ENCODE data around the gene PTPN12.
"Not testable (repeated sequence)": the region's sequence is repeated elsewhere in the genome, so short reads cannot be mapped to it uniquely, and the experiment has no call there.

Gene PTPN12

DNA sequence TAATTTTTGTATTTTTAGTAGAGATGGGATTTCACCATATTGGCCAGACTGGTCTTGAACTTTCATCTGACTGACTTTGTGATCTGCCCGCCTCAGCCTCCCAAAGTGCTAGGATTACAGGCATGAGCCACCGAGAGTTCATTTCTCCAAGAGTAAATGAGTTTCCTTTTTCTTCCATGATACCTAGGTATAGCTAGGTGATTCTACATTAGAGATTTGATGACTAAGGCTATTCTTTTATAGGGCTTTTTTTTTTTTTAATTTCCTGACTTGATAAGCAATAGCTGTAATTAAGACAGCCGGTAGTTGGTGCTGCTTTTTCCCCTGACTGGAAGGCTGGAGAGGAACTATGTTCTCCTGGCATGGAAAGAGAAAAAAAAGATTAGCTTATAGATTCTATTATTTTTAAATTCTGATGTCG, 3.3 kb downstream of the PTPN12 start:
- TF ChIP-seq, protein P1, sequence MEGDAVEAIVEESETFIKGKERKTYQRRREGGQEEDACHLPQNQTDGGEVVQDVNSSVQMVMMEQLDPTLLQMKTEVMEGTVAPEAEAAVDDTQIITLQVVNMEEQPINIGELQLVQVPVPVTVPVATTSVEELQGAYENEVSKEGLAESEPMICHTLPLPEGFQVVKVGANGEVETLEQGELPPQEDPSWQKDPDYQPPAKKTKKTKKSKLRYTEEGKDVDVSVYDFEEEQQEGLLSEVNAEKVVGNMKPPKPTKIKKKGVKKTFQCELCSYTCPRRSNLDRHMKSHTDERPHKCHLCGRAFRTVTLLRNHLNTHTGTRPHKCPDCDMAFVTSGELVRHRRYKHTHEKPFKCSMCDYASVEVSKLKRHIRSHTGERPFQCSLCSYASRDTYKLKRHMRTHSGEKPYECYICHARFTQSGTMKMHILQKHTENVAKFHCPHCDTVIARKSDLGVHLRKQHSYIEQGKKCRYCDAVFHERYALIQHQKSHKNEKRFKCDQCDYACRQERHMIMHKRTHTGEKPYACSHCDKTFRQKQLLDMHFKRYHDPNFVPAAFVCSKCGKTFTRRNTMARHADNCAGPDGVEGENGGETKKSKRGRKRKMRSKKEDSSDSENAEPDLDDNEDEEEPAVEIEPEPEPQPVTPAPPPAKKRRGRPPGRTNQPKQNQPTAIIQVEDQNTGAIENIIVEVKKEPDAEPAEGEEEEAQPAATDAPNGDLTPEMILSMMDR (IDR thresholded peaks at IDR 0.05; ENCODE audit: borderline replicate concordance, insufficient read depth, low read depth, low read length): no peak
- H3K4me3 ChIP-seq (ENCODE audit: low read depth, low read length): no peak overlapping the region

DNA sequence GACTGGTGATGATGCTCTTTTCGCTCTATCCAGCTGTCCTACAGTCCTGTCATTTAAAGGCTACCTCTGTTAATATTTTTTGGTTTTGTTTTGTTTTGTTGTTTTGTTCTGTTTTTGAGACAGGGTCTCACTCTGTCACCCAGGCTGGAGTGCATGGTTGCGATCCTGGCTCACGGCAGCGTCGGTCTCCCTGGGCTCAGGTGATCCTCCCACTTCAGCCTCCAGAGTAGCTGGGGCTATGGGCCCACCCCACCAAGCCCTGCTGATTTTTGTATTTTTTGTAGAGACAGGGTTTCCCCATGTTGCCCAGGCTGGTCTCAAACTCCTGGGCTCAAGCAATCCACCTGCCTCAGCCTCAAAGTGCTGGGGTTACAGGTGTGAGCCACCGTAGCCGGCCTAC, 3.9 kb downstream of the PTPN12 start:
- not testable (repeated sequence) for H3K4me3 ChIP-seq (ENCODE audit: low read depth, low read length)

DNA sequence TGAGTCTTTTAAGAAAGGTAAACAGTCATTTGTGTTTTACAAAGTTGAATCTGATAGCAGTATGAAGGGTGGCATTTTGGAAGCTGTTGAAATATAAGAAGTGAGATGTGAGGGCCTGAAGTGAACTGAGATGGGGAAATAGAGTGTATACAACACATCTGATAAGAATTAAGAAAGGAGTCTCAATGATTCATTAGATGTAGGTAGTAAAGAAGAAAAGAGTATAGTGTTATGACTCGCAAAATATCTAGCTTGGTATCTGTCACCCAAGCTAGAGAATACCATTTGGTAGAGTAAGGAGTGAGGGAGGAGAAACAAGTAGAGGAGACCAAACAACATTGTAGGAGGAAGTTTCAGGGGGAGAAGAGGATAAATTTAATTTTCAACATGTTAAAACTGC, 5.3 kb downstream of the PTPN12 start:
- TF ChIP-seq, protein P1 (IDR thresholded peaks at IDR 0.05; ENCODE audit: borderline replicate concordance, insufficient read depth, low read depth, low read length): no peak
- no peak overlapping the region for H3K4me3 ChIP-seq (ENCODE audit: low read depth, low read length)

DNA sequence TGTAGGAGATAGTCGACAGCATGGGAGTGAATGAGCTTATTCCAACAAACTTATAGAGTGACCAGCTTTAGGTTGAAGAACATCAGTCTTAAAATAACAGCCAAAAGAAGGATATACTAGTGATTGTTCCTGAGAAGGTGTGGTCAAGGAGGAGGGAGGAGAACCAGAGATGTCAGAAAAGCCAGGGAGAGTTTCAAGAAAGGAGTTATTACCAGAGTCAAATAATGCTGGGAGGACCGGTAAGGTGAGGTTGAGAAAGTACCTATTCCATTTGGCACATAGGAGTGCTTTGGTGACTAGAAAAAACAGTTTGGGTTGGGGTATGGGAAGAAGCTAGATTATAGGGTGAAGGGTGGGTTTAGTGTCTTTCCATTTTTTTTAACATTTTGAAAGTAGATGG, 5.8 kb downstream of the PTPN12 start:
- TF ChIP-seq, protein P1 (IDR thresholded peaks at IDR 0.05; ENCODE audit: borderline replicate concordance, insufficient read depth, low read depth, low read length): no peak
- no peak overlapping the region for H3K4me3 ChIP-seq (ENCODE audit: low read depth, low read length)

DNA sequence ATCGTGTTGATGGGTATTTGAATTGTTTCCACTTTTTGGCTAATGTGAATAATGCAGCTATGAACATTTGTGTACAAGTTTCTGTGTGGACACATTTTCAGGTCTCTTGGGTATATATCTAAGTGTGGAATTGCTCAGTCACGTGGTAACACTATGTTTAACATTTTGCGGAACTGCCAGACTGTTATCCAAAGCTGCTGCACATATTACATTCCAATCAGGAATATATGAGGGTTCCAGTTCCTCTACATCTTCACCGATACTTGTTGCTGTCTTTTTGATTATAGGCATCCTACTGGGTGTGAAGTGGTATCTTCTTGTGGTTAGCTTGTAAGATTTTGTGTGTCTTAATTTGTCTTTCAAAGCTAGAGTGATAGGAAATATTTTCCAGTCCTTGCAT, 6.8 kb downstream of the PTPN12 start:
- no peak overlapping the region for H3K4me3 ChIP-seq (ENCODE audit: low read depth, low read length)
- TF ChIP-seq, protein P1 (IDR thresholded peaks at IDR 0.05; ENCODE audit: borderline replicate concordance, insufficient read depth, low read depth, low read length): no peak

DNA sequence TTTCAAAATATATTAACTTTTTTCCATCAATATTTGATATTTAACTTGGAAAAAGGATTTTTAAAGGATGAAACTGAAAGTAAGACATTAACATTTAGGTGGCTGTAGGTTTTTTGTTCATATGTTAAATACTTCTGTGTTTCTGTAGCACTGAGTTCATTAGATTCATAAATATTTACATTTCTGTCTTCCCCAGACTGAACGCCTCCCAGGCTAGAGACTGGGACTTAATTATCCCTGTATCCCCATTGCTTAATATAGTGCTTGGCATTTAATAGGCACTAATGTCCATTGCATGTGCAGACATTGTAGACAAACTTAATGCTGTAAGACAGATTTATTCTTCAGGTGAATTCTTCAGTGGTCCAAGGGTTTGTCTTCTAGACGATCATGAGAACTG, 7.4 kb downstream of the PTPN12 start:
- H3K4me3 ChIP-seq (ENCODE audit: low read depth, low read length): no peak overlapping the region
- TF ChIP-seq, protein P1 (IDR thresholded peaks at IDR 0.05; ENCODE audit: borderline replicate concordance, insufficient read depth, low read depth, low read length): no peak

DNA sequence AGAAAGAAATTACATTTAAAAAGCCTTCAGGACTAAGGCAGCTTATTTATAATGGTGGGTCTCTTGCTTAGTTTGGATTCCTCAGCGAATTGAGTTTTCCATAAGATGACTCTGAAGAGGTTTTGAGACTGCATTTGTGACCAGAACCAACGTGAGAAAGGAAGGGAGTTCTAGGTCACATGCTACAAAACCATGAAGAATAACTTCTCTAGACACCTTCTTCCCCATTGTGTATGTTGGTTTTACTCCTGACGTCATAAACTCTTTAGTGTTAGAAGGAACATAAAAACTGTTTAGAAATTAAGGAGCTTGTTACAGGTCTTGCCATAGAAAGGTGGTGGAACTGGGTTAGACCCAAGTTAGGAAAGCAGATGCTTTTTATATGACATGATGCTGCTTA, 11.1 kb downstream of the PTPN12 start:
- H3K4me3 ChIP-seq (ENCODE audit: low read depth, low read length): no peak overlapping the region
- TF ChIP-seq, protein P1 (IDR thresholded peaks at IDR 0.05; ENCODE audit: borderline replicate concordance, insufficient read depth, low read depth, low read length): no peak
